ENCODE measurements around the gene CHN1.

Gene CHN1

GRCh38 chr2:174792309-174793025 is 212.7 kb downstream of the CHN1 start:
- FAIRE-seq (no peak), DNase-seq (ENCODE audit: insufficient read length, low spot score) (no peak)
- no peak for TF ChIP-seq POLR2AphosphoS5 (IDR thresholded peaks at IDR 0.05; ENCODE audit: low read depth, low read length)
- TF ChIP-seq PAX5 (IDR thresholded peaks at IDR 0.05; ENCODE audit: insufficient read depth, low read length, severe bottlenecking), result no peak
- no peak for TF ChIP-seq POU2F2 (IDR thresholded peaks at IDR 0.05; ENCODE audit: low read depth, low read length)
- TF ChIP-seq TAF1 (IDR thresholded peaks at IDR 0.05; ENCODE audit: low read depth, low read length), result no peak
- no peak for TF ChIP-seq SPI1 (IDR thresholded peaks at IDR 0.05; ENCODE audit: low read depth, low read length)
- no peak for TF ChIP-seq POLR2A (IDR thresholded peaks at IDR 0.05; ENCODE audit: low read depth, low read length)

DNA sequence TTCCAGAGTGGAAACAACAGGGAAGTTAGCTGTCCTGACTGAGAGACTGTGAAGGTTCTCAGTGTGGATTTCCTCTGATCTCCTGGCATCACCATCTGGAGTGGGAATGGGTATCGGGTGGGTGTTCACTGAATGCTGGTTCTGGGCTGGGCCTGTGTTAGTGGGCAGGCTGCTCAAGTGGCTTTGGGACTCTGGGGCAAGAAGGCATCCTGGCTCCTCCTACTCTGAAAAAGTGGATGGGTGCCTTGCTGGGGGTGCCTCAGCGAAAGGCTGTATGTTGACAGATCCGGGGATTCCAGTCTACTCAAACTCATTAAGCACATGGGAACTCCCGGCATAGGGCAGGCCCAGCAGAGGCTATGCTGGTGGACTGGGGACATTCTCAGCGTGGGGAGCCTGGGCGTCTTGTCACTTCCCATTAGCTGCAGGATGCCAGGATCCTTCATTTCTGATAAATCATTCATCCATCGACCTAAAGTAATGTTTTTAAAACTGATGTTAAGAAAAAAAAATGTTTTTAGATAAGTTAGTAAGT is 213.4 kb downstream of the CHN1 start:
- TF ChIP-seq SPI1 (IDR thresholded peaks at IDR 0.05; ENCODE audit: low read depth, low read length) (no peak), POLR2A (IDR thresholded peaks at IDR 0.05; ENCODE audit: low read depth, low read length) (no peak), POLR2AphosphoS5 (IDR thresholded peaks at IDR 0.05; ENCODE audit: low read depth, low read length) (no peak), POU2F2 (IDR thresholded peaks at IDR 0.05; ENCODE audit: low read depth, low read length) (no peak), TAF1 (IDR thresholded peaks at IDR 0.05; ENCODE audit: low read depth, low read length) (no peak), PAX5 (IDR thresholded peaks at IDR 0.05; ENCODE audit: insufficient read depth, low read length, severe bottlenecking) (no peak)
- FAIRE-seq, result no peak
- no peak for DNase-seq (ENCODE audit: insufficient read length, low spot score)

- no peak for DNase-seq (ENCODE audit: insufficient read length, low spot score)
- FAIRE-seq, result no peak
- TF ChIP-seq POLR2A (IDR thresholded peaks at IDR 0.05; ENCODE audit: low read depth, low read length), result no peak
- TF ChIP-seq TAF1 (IDR thresholded peaks at IDR 0.05; ENCODE audit: low read depth, low read length), result no peak
- TF ChIP-seq POLR2AphosphoS5 (IDR thresholded peaks at IDR 0.05; ENCODE audit: low read depth, low read length), result no peak
- TF ChIP-seq POU2F2 (IDR thresholded peaks at IDR 0.05; ENCODE audit: low read depth, low read length), result no peak
- TF ChIP-seq SPI1 (IDR thresholded peaks at IDR 0.05; ENCODE audit: low read depth, low read length), result no peak
- no peak for TF ChIP-seq PAX5 (IDR thresholded peaks at IDR 0.05; ENCODE audit: insufficient read depth, low read length, severe bottlenecking)
These were observed 214.2 kb downstream of the CHN1 start for GRCh38 chr2:174791020-174791419.

DNA sequence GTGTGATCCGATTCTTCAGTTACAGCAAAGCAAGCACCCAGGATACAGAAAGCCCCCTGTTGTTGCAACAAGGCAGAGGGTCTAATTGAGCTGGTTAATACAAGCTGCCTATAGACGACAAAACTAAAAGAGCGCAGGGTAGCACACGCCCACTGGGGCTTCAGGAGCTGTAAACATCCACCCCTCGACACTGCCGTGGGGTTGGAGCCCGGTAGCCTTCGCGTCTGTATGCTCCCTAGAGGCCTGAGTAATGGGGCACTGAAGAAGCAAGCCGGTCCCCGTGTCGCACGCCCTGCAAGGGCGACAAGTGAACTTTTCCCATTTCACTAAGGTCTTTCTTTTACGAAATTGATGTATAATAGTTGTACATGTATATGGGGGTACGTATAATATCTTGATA is 216.2 kb downstream of the CHN1 start:
- TF ChIP-seq POU2F2 (IDR thresholded peaks at IDR 0.05; ENCODE audit: low read depth, low read length), result no peak
- no peak for TF ChIP-seq PAX5 (IDR thresholded peaks at IDR 0.05; ENCODE audit: insufficient read depth, low read length, severe bottlenecking)
- no peak for TF ChIP-seq POLR2AphosphoS5 (IDR thresholded peaks at IDR 0.05; ENCODE audit: low read depth, low read length)
- no peak for TF ChIP-seq TAF1 (IDR thresholded peaks at IDR 0.05; ENCODE audit: low read depth, low read length)
- TF ChIP-seq POLR2A (IDR thresholded peaks at IDR 0.05; ENCODE audit: low read depth, low read length), result no peak
- no peak for TF ChIP-seq SPI1 (IDR thresholded peaks at IDR 0.05; ENCODE audit: low read depth, low read length)
- DNase-seq (ENCODE audit: insufficient read length, low spot score) (no peak), FAIRE-seq (no peak)

DNA sequence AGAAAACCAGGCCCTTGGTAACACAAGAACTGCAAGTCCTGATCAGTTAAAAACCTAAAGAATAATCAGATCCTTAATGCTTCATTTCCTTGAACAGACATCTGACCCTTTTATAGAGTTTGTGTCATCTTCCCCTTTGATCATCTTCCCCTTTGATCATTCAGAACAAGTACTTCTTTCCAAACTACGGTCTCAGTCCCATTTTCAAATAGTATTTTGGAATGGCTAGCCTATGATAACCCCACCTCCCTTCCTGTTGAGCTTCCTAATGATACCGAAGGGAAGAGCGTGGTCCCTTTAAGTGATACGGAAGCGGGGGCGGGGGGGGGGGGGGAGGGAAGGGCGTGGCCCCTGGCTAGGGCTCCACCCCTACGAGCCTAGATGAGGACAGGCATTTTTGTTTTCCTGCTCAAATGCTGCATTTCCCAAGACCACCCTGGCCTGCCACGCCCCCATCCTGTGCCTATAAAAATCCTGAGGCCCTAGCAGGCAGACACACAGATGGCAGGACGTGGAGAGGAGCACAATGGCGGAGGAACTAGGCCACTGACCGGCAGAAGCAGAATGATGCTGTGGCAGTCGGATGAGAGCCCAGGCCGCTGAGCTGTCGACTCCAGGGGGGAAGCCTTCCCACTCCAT is 216.8 kb downstream of the CHN1 start:
- TF ChIP-seq PAX5 (IDR thresholded peaks at IDR 0.05; ENCODE audit: insufficient read depth, low read length, severe bottlenecking), result no peak
- TF ChIP-seq POLR2AphosphoS5 (IDR thresholded peaks at IDR 0.05; ENCODE audit: low read depth, low read length), result no peak
- DNase-seq (ENCODE audit: insufficient read length, low spot score), result no peak
- no peak for FAIRE-seq

DNA sequence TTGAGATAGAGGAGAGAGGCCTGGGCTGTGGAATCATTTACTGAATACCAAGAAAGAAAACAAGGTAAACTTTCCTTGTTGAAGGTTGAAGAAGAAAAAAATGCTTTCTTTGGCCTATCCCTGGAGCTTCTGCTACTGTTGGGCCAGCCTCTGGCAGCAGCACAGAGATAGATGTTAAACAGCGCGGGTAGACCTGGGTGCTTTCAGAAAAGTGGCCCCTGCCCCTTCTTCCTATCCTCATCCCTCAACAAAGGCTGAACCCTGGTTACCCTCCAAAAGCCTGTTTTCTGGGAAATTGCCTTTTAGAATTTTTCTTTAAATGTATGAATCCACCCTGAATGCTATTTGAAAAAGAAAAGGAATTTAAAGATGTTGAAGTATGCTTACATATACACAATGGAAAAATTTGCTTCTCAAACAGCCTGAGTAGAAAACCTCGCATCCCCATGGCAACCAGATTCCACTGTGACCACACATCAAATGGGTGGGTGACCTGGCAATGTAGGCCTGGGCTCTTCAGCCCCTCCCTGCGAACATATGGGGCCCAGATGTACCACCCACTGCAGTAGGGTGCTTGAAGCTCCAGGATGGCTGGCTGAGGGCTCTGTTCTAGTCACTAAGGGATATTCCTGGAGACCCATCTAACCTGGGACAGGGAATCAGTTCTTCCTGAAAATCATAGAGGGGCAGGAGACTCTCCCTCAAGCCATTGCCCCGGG is 217.5 kb downstream of the CHN1 start:
- no peak for FAIRE-seq
- no peak for DNase-seq (ENCODE audit: insufficient read length, low spot score)
- TF ChIP-seq PAX5 (IDR thresholded peaks at IDR 0.05; ENCODE audit: insufficient read depth, low read length, severe bottlenecking) (no peak), POLR2A (IDR thresholded peaks at IDR 0.05; ENCODE audit: low read depth, low read length) (no peak), SPI1 (IDR thresholded peaks at IDR 0.05; ENCODE audit: low read depth, low read length) (no peak), TAF1 (IDR thresholded peaks at IDR 0.05; ENCODE audit: low read depth, low read length) (no peak), POLR2AphosphoS5 (IDR thresholded peaks at IDR 0.05; ENCODE audit: low read depth, low read length) (no peak), POU2F2 (IDR thresholded peaks at IDR 0.05; ENCODE audit: low read depth, low read length) (no peak)

DNA sequence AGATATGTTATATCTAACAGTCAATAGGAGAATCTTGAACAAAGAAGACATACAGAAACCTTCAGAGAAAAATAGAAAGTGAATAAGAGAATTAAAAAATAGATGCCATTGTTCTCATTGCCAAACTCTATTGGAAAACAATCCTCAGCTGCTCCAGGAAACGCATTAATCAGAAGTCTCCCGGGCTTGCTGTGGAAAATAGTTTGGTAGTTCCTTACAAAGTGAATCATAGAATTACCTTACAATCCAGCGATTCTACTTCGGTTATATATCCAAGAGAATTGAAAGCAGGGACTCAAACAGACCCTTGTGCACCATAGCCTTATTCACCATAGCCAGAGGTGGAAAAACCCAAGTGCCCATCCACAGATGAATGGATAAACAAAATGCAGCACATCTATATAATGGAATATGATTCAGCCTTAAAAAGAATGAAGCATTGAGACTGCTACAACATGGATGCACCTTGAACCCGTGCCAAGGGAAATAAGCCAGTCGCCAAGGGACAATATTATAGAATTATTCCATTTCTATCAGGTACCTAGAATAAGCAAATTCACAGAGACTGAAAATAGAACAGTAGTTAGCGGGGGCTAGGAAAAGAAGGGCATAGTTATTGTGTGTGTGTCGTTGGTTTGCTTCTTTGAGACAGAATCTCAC is 219.0 kb downstream of the CHN1 start:
- TF ChIP-seq TAF1 (IDR thresholded peaks at IDR 0.05; ENCODE audit: low read depth, low read length) (no peak), PAX5 (IDR thresholded peaks at IDR 0.05; ENCODE audit: insufficient read depth, low read length, severe bottlenecking) (no peak), SPI1 (IDR thresholded peaks at IDR 0.05; ENCODE audit: low read depth, low read length) (no peak)
- FAIRE-seq (no peak), DNase-seq (ENCODE audit: insufficient read length, low spot score) (no peak)

GRCh38 chr2:174785481-174785880 is 219.7 kb downstream of the CHN1 start:
- FAIRE-seq (no peak), DNase-seq (ENCODE audit: insufficient read length, low spot score) (no peak)
- TF ChIP-seq SPI1 (IDR thresholded peaks at IDR 0.05; ENCODE audit: low read depth, low read length), result no peak
- TF ChIP-seq POU2F2 (IDR thresholded peaks at IDR 0.05; ENCODE audit: low read depth, low read length), result no peak
- no peak for TF ChIP-seq TAF1 (IDR thresholded peaks at IDR 0.05; ENCODE audit: low read depth, low read length)
- no peak for TF ChIP-seq POLR2A (IDR thresholded peaks at IDR 0.05; ENCODE audit: low read depth, low read length)
- TF ChIP-seq PAX5 (IDR thresholded peaks at IDR 0.05; ENCODE audit: insufficient read depth, low read length, severe bottlenecking), result no peak
- TF ChIP-seq POLR2AphosphoS5 (IDR thresholded peaks at IDR 0.05; ENCODE audit: low read depth, low read length), result no peak

DNA sequence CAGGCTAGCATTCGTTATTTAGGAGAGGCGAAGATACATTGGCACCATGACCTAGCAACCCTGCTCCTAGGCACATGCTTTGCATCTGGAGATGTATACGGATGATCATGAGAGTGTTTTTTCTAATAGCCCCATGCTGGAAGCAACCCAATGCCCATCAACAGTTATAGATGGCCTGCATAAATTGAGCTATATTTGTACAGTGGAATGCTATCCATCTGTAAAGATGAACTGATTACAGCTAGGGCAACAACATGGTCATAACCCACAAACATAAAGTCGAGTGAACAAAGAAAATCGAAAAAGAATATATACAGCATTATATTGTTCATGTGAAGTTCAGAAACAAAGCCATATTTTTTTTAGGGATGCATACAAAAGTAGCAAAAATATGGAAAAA is 220.3 kb downstream of the CHN1 start:
- no peak for TF ChIP-seq PAX5 (IDR thresholded peaks at IDR 0.05; ENCODE audit: insufficient read depth, low read length, severe bottlenecking)
- TF ChIP-seq POU2F2 (IDR thresholded peaks at IDR 0.05; ENCODE audit: low read depth, low read length), result no peak
- no peak for TF ChIP-seq SPI1 (IDR thresholded peaks at IDR 0.05; ENCODE audit: low read depth, low read length)
- no peak for TF ChIP-seq POLR2AphosphoS5 (IDR thresholded peaks at IDR 0.05; ENCODE audit: low read depth, low read length)
- no peak for TF ChIP-seq POLR2A (IDR thresholded peaks at IDR 0.05; ENCODE audit: low read depth, low read length)
- TF ChIP-seq TAF1 (IDR thresholded peaks at IDR 0.05; ENCODE audit: low read depth, low read length), result no peak
- no peak for DNase-seq (ENCODE audit: insufficient read length, low spot score)
- FAIRE-seq, result no peak

All from GM12891 (cell line).